ENCODE results near the gene PRKD2.

Gene PRKD2

GRCh38 chr19:46691948-46692347 is 25.0 kb downstream of the PRKD2 start:
- DNase-seq = no peak
- H3K4me3 ChIP-seq (ENCODE audit: insufficient read depth, low read depth, low read length, poor library complexity, severe bottlenecking) = no peak overlapping the region
- H3K9me3 ChIP-seq (ENCODE audit: control insufficient read depth, low read length) = no peaks in the 10 kb centered on the region
- no peaks in the 10 kb centered on the region for H3K4me1 ChIP-seq (ENCODE audit: control insufficient read depth, insufficient read depth, low read length, poor library complexity, severe bottlenecking)
- peaks cover 95% of the 10 kb centered on the region for H3K36me3 ChIP-seq (ENCODE audit: control insufficient read depth, insufficient read depth, low read length)
- H3K27me3 ChIP-seq (replicated peaks; ENCODE audit: control insufficient read depth, insufficient read depth, low read length, poor library complexity, severe bottlenecking) = no peaks in the 10 kb centered on the region
- no peak overlapping the region for H3K27ac ChIP-seq (ENCODE audit: insufficient read depth, low read length, poor library complexity, severe bottlenecking)

- Histone ChIP-seq H3K4me3 (ENCODE audit: insufficient read depth, low read depth, low read length, poor library complexity, severe bottlenecking) (no peak overlapping the region), H3K9me3 (ENCODE audit: control insufficient read depth, low read length) (no peaks in the 10 kb centered on the region), H3K27ac (ENCODE audit: insufficient read depth, low read length, poor library complexity, severe bottlenecking) (no peak overlapping the region), H3K4me1 (ENCODE audit: control insufficient read depth, insufficient read depth, low read length, poor library complexity, severe bottlenecking) (no peaks in the 10 kb centered on the region), H3K27me3 (replicated peaks; ENCODE audit: control insufficient read depth, insufficient read depth, low read length, poor library complexity, severe bottlenecking) (no peaks in the 10 kb centered on the region), H3K36me3 (ENCODE audit: control insufficient read depth, insufficient read depth, low read length) (peaks cover 89% of the 10 kb centered on the region)
- no peak for DNase-seq
Measured at GRCh38 chr19:46691104-46691503, 25.8 kb downstream of the PRKD2 start.

DNA sequence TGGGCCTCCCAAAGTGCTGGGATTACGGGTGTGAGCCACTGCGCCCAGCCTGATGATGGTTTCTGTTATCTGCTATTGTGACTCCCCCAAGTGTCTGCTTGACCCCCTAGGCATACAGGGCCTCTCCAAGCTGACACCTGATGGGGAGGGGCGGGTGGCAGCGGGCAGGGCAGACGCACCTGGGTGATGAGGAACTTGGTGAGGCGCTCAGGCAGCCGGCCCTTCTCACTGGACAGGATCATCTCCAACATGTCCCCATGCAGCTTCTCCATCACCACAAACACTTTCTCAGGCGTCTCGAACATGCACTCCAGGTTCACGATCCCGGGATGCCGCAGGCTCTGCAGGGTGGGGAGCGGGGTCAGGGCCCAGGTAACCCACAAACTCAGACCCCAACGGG is 27.6 kb downstream of the PRKD2 start:
- Histone ChIP-seq H3K27ac (ENCODE audit: insufficient read depth, low read length, poor library complexity, severe bottlenecking) (no peak overlapping the region), H3K4me3 (ENCODE audit: insufficient read depth, low read depth, low read length, poor library complexity, severe bottlenecking) (no peak overlapping the region), H3K9me3 (ENCODE audit: control insufficient read depth, low read length) (no peaks in the 10 kb centered on the region), H3K36me3 (ENCODE audit: control insufficient read depth, insufficient read depth, low read length) (peaks cover 85% of the 10 kb centered on the region), H3K4me1 (ENCODE audit: control insufficient read depth, insufficient read depth, low read length, poor library complexity, severe bottlenecking) (no peaks in the 10 kb centered on the region), H3K27me3 (replicated peaks; ENCODE audit: control insufficient read depth, insufficient read depth, low read length, poor library complexity, severe bottlenecking) (no peaks in the 10 kb centered on the region)
- no peak for DNase-seq

DNA sequence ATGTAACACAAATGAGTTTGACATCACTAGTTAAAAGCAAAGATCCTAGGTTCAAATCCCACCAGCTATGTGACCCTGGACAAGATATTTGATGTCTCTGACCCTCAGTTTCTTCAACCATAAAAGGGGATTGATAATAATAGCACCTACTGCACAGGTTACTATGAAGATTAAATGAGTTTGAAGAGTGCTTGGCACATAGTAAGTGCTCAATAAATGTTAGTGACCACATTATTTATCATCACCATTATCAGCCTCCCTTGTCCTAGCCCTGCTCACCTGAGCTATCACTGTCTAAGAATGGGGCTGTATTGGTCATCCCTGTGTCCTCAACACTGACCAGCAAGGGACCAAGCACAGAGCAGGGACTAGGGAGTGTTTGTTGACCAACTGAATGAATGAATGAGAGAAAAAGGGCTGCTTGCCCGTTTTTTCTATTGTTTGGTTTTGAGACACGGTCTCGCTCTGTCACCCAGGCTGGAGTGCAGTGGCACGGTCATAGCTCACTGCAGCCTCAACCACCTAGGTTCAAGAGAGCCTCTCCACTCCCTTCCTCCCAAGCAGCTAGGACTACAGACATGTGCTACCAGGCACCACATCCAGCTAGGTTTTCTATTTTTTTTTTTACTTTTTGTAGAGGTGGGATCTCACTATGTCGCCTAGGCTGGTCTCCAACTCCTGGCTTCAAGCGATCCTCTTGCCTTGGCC is 29.3 kb downstream of the PRKD2 start:
- H3K4me3 ChIP-seq (ENCODE audit: insufficient read depth, low read depth, low read length, poor library complexity, severe bottlenecking) = no peak overlapping the region
- DNase-seq = no peak
- H3K4me1 ChIP-seq (ENCODE audit: control insufficient read depth, insufficient read depth, low read length, poor library complexity, severe bottlenecking) = no peaks in the 10 kb centered on the region
- no peak overlapping the region for H3K27ac ChIP-seq (ENCODE audit: insufficient read depth, low read length, poor library complexity, severe bottlenecking)
- H3K9me3 ChIP-seq (ENCODE audit: control insufficient read depth, low read length) = no peaks in the 10 kb centered on the region
- no peaks in the 10 kb centered on the region for H3K27me3 ChIP-seq (replicated peaks; ENCODE audit: control insufficient read depth, insufficient read depth, low read length, poor library complexity, severe bottlenecking)
- peaks cover 83% of the 10 kb centered on the region for H3K36me3 ChIP-seq (ENCODE audit: control insufficient read depth, insufficient read depth, low read length)

GRCh38 chr19:46685189-46685588 is 31.7 kb downstream of the PRKD2 start:
- peaks cover 70% of the 10 kb centered on the region for H3K36me3 ChIP-seq (ENCODE audit: control insufficient read depth, insufficient read depth, low read length)
- no peaks in the 10 kb centered on the region for H3K9me3 ChIP-seq (ENCODE audit: control insufficient read depth, low read length)

DNA sequence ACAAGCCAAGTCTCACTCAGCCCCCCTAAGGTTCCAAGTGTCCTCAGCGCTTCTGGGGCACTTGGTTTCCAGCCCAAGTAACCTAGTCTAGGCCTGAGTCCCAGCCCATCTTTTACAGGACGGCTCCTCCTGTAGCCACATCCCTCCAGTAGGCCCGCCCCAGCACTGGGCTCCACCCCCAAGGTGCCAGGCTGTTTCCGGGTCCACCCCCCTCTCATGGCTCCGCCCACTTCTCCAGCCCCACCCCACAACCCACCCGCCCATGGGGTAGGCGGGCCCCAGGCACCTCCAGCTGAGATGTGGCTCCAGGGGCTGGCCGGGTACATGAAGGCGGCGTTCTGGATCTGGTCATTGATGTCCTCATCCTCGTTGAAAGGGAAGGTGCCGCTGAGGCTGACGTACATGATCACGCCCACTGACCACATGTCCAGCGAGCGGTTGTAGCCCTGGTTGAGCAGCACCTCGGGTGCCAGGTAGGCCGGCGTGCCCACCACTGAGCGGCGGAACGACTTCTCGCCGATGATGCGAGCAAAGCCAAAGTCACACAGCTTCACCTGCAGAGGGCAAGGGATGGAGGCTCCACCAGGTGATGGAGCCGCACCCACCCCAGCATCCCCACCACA is 38.7 kb downstream of the PRKD2 start:
- H3K4me1 ChIP-seq (ENCODE audit: control insufficient read depth, insufficient read depth, low read length, poor library complexity, severe bottlenecking) = no peaks in the 10 kb centered on the region
- H3K36me3 ChIP-seq (ENCODE audit: control insufficient read depth, insufficient read depth, low read length) = peaks cover 78% of the 10 kb centered on the region
- H3K9me3 ChIP-seq (ENCODE audit: control insufficient read depth, low read length) = no peaks in the 10 kb centered on the region
- no peak overlapping the region for H3K27ac ChIP-seq (ENCODE audit: insufficient read depth, low read length, poor library complexity, severe bottlenecking)
- no peak overlapping the region for H3K4me3 ChIP-seq (ENCODE audit: insufficient read depth, low read depth, low read length, poor library complexity, severe bottlenecking)
- H3K27me3 ChIP-seq (replicated peaks; ENCODE audit: control insufficient read depth, insufficient read depth, low read length, poor library complexity, severe bottlenecking) = no peaks in the 10 kb centered on the region
- DNase-seq = peak; percentile 32 to 41 (median 40)

More at GRCh38 chr19:46685189-46685588, 31.7 kb downstream of the PRKD2 start:
- Histone ChIP-seq H3K4me3 (ENCODE audit: insufficient read depth, low read depth, low read length, poor library complexity, severe bottlenecking) (no peak overlapping the region), H3K27ac (ENCODE audit: insufficient read depth, low read length, poor library complexity, severe bottlenecking) (no peak overlapping the region), H3K27me3 (replicated peaks; ENCODE audit: control insufficient read depth, insufficient read depth, low read length, poor library complexity, severe bottlenecking) (no peaks in the 10 kb centered on the region), H3K4me1 (ENCODE audit: control insufficient read depth, insufficient read depth, low read length, poor library complexity, severe bottlenecking) (no peaks in the 10 kb centered on the region)
- DNase-seq = no peak

DNA sequence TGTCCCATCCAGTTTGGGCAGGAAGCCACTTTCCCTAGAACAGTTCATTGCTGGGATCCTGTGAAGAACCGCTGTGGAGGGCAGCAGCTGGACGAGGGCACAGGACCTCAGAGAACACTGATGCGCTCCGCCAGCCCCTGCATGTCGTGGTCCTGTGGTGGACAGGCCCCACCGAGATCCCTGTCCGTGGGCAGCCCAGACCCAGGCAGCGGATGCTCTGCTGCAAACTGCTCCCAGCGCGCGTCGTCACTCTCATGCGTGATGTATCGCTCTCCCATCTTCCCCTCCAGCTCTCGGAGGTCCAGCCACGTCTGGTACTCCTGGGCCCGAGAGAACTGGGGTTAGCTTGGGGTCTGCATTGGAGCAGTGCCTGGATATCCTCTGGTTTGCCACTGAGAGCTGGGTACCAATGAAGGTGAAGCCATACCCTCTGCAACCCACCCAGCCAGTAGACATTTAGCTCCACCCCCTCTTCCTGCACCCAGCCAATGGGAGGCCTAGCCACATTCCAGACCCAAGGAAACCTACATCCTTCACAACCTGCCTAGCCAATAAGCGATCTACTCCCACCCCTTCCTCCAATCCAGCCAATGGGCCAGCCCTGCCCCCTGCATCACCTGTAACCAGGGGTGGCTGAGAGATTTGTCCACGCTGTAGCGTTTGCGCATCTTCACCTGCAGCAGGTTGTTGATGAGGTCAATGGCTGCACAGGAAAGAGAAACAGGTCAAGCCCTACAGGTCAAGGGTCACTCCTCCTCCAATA is 42.3 kb downstream of the PRKD2 start:
- Histone ChIP-seq H3K27ac (ENCODE audit: insufficient read depth, low read length, poor library complexity, severe bottlenecking) (no peak overlapping the region), H3K4me1 (ENCODE audit: control insufficient read depth, insufficient read depth, low read length, poor library complexity, severe bottlenecking) (no peaks in the 10 kb centered on the region), H3K9me3 (ENCODE audit: control insufficient read depth, low read length) (no peaks in the 10 kb centered on the region), H3K36me3 (ENCODE audit: control insufficient read depth, insufficient read depth, low read length) (peaks cover 61% of the 10 kb centered on the region), H3K27me3 (replicated peaks; ENCODE audit: control insufficient read depth, insufficient read depth, low read length, poor library complexity, severe bottlenecking) (no peaks in the 10 kb centered on the region), H3K4me3 (ENCODE audit: insufficient read depth, low read depth, low read length, poor library complexity, severe bottlenecking) (no peak overlapping the region)
- DNase-seq = no peak

DNA sequence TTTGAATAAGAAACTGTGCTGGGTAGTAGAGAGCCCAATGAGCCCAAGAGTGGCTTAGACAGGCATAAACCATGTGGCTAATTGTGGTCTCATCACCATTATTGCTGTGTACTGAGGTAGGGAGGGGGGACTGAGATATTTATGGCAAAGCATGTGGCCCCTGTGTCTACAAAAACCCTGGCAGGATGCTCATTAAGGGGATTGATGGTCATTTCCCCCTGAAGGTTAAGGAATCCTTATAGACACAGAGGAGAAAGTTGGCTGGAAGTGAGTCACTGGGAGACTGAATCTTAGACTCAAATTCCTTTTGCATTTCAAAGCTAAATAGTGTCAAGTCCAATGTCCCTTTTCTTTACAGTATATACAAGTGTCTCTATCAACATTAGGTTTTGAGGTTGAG is 46.1 kb downstream of the PRKD2 start:
- Histone ChIP-seq H3K27me3 (replicated peaks; ENCODE audit: control insufficient read depth, insufficient read depth, low read length, poor library complexity, severe bottlenecking) (no peaks in the 10 kb centered on the region), H3K36me3 (ENCODE audit: control insufficient read depth, insufficient read depth, low read length) (peaks cover 26% of the 10 kb centered on the region), H3K9me3 (ENCODE audit: control insufficient read depth, low read length) (no peaks in the 10 kb centered on the region), H3K4me1 (ENCODE audit: control insufficient read depth, insufficient read depth, low read length, poor library complexity, severe bottlenecking) (no peaks in the 10 kb centered on the region), H3K27ac (ENCODE audit: insufficient read depth, low read length, poor library complexity, severe bottlenecking) (no peak overlapping the region), H3K4me3 (ENCODE audit: insufficient read depth, low read depth, low read length, poor library complexity, severe bottlenecking) (no peak overlapping the region)
- DNase-seq = no peak

- Histone ChIP-seq H3K27ac (ENCODE audit: insufficient read depth, low read length, poor library complexity, severe bottlenecking) (no peak overlapping the region), H3K36me3 (ENCODE audit: control insufficient read depth, insufficient read depth, low read length) (peaks cover 9% of the 10 kb centered on the region), H3K27me3 (replicated peaks; ENCODE audit: control insufficient read depth, insufficient read depth, low read length, poor library complexity, severe bottlenecking) (no peaks in the 10 kb centered on the region), H3K9me3 (ENCODE audit: control insufficient read depth, low read length) (no peaks in the 10 kb centered on the region), H3K4me3 (ENCODE audit: insufficient read depth, low read depth, low read length, poor library complexity, severe bottlenecking) (no peak overlapping the region), H3K4me1 (ENCODE audit: control insufficient read depth, insufficient read depth, low read length, poor library complexity, severe bottlenecking) (no peaks in the 10 kb centered on the region)
- no peak for DNase-seq
Measured at GRCh38 chr19:46668662-46669061, 48.3 kb downstream of the PRKD2 start.

GRCh38 chr19:46665072-46665471 is 51.8 kb downstream of the PRKD2 start:
- Histone ChIP-seq H3K4me3 (ENCODE audit: insufficient read depth, low read depth, low read length, poor library complexity, severe bottlenecking) (no peak overlapping the region), H3K36me3 (ENCODE audit: control insufficient read depth, insufficient read depth, low read length) (no peaks in the 10 kb centered on the region), H3K27ac (ENCODE audit: insufficient read depth, low read length, poor library complexity, severe bottlenecking) (no peak overlapping the region), H3K27me3 (replicated peaks; ENCODE audit: control insufficient read depth, insufficient read depth, low read length, poor library complexity, severe bottlenecking) (peaks cover 5% of the 10 kb centered on the region), H3K4me1 (ENCODE audit: control insufficient read depth, insufficient read depth, low read length, poor library complexity, severe bottlenecking) (peaks cover 8% of the 10 kb centered on the region), H3K9me3 (ENCODE audit: control insufficient read depth, low read length) (no peaks in the 10 kb centered on the region)
- DNase-seq = no peak

All from effector memory CD4-positive, alpha-beta T cell (primary cell).